ENCODE data around the gene ZBTB38. TPM values are rescaled to one million over a fixed set of nuclear protein-coding genes. Genes with fewer than 3 reads are reported as not detected.

Gene ZBTB38
- total and polyA plus RNA-seq, 2 of the 13 experiments (the other 11 are each of a cell fraction or from before 2014, with no cell fraction given) = 26.8 to 51.7 TPM

DNA sequence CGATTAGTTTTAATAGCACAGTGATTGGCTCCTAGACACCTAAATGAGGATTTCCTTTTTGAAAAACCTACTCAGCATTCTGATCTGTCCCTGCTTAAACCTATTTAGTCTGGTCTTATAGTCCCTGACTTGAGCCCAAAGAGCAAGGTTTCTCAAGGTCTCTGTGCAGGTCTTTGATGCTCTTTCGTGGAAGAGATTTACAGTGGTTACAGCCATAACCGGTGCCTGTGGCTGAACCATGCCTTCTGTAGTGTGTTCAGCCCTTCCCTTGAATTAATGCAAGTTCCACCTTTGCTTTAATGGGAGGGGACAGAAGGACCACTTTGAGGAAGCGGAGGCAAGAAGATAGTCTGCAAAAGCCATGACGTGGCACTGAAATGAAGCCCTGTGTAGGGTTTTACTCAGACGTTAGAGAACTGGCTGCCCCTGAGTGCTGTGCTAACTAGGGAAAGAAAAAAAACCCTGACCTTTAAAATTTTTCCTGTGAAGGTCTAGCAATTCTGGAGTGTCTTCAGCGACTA lies 43.0 kb downstream of the ZBTB38 start (continued):
- TF ChIP-seq, protein P1, sequence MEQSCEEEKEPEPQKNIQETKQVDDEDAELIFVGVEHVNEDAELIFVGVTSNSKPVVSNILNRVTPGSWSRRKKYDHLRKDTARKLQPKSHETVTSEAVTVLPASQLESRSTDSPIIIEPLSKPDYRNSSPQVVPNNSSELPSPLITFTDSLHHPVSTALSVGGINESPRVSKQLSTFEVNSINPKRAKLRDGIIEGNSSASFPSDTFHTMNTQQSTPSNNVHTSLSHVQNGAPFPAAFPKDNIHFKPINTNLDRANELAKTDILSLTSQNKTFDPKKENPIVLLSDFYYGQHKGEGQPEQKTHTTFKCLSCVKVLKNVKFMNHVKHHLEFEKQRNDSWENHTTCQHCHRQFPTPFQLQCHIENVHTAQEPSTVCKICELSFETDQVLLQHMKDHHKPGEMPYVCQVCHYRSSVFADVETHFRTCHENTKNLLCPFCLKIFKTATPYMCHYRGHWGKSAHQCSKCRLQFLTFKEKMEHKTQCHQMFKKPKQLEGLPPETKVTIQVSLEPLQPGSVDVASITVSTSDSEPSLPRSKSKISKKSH (CRISPR knock-in tag; IDR thresholded peaks at IDR 0.05; ENCODE audit: borderline replicate concordance) = no peak
- TF ChIP-seq ZFP82 (CRISPR knock-in tag; IDR thresholded peaks at IDR 0.05; ENCODE audit: borderline replicate concordance) = no peak
- no peak for TF ChIP-seq ZNF557 (CRISPR knock-in tag; IDR thresholded peaks at IDR 0.05)
- no peak for TF ChIP-seq ARNT (IDR thresholded peaks at IDR 0.05)
- no peak for TF ChIP-seq ZMYM2 (CRISPR knock-in tag; IDR thresholded peaks at IDR 0.05)
- TF ChIP-seq, protein P2, sequence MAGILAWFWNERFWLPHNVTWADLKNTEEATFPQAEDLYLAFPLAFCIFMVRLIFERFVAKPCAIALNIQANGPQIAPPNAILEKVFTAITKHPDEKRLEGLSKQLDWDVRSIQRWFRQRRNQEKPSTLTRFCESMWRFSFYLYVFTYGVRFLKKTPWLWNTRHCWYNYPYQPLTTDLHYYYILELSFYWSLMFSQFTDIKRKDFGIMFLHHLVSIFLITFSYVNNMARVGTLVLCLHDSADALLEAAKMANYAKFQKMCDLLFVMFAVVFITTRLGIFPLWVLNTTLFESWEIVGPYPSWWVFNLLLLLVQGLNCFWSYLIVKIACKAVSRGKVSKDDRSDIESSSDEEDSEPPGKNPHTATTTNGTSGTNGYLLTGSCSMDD (CRISPR knock-in tag; IDR thresholded peaks at IDR 0.05) = no peak
- no peak for TF ChIP-seq STAG1 (CRISPR knock-in tag; IDR thresholded peaks at IDR 0.05)
- TF ChIP-seq, protein P3, sequence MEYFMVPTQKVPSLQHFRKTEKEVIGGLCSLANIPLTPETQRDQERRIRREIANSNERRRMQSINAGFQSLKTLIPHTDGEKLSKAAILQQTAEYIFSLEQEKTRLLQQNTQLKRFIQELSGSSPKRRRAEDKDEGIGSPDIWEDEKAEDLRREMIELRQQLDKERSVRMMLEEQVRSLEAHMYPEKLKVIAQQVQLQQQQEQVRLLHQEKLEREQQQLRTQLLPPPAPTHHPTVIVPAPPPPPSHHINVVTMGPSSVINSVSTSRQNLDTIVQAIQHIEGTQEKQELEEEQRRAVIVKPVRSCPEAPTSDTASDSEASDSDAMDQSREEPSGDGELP (IDR thresholded peaks at IDR 0.05; ENCODE audit: borderline replicate concordance, low read depth) = no peak
- no peak for TF ChIP-seq PLRG1 (conservative IDR thresholded peaks at IDR 0.05)
- TF ChIP-seq ZNF777 (CRISPR knock-in tag; IDR thresholded peaks at IDR 0.05) = no peak
- TF ChIP-seq, protein P4, sequence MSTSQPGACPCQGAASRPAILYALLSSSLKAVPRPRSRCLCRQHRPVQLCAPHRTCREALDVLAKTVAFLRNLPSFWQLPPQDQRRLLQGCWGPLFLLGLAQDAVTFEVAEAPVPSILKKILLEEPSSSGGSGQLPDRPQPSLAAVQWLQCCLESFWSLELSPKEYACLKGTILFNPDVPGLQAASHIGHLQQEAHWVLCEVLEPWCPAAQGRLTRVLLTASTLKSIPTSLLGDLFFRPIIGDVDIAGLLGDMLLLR (CRISPR knock-in tag; IDR thresholded peaks at IDR 0.05) = no peak
- no peak for TF ChIP-seq ZNF878 (CRISPR knock-in tag; IDR thresholded peaks at IDR 0.05)
- TF ChIP-seq, protein P5, sequence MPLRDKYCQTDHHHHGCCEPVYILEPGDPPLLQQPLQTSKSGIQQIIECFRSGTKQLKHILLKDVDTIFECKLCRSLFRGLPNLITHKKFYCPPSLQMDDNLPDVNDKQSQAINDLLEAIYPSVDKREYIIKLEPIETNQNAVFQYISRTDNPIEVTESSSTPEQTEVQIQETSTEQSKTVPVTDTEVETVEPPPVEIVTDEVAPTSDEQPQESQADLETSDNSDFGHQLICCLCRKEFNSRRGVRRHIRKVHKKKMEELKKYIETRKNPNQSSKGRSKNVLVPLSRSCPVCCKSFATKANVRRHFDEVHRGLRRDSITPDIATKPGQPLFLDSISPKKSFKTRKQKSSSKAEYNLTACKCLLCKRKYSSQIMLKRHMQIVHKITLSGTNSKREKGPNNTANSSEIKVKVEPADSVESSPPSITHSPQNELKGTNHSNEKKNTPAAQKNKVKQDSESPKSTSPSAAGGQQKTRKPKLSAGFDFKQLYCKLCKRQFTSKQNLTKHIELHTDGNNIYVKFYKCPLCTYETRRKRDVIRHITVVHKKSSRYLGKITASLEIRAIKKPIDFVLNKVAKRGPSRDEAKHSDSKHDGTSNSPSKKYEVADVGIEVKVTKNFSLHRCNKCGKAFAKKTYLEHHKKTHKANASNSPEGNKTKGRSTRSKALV (CRISPR knock-in tag; IDR thresholded peaks at IDR 0.05) = no peak
- no peak for TF ChIP-seq ZNF7 (CRISPR knock-in tag; IDR thresholded peaks at IDR 0.05)
- 0 out of 2 replicates have a peak, but pooled peaks have one; percentile 16 for TF ChIP-seq GATAD2A (CRISPR knock-in tag; IDR thresholded peaks at IDR 0.05)
- no peak for TF ChIP-seq PRPF4 (IDR thresholded peaks at IDR 0.05; ENCODE audit: low read depth, low read length, poor library complexity, severe bottlenecking)
- TF ChIP-seq, protein P6, sequence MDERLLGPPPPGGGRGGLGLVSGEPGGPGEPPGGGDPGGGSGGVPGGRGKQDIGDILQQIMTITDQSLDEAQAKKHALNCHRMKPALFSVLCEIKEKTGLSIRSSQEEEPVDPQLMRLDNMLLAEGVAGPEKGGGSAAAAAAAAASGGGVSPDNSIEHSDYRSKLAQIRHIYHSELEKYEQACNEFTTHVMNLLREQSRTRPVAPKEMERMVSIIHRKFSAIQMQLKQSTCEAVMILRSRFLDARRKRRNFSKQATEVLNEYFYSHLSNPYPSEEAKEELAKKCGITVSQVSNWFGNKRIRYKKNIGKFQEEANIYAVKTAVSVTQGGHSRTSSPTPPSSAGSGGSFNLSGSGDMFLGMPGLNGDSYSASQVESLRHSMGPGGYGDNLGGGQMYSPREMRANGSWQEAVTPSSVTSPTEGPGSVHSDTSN (CRISPR knock-in tag; IDR thresholded peaks at IDR 0.05) = no peak
- TF ChIP-seq SAP130 (CRISPR knock-in tag; IDR thresholded peaks at IDR 0.05; ENCODE audit: low read depth) = 0 out of 2 replicates have a peak, but pooled peaks have one; percentile 15
- TF ChIP-seq YY1 (IDR thresholded peaks at IDR 0.05; ENCODE audit: insufficient read depth, insufficient replicate concordance, low read depth, low read length) = no peak
- TF ChIP-seq, protein P7, sequence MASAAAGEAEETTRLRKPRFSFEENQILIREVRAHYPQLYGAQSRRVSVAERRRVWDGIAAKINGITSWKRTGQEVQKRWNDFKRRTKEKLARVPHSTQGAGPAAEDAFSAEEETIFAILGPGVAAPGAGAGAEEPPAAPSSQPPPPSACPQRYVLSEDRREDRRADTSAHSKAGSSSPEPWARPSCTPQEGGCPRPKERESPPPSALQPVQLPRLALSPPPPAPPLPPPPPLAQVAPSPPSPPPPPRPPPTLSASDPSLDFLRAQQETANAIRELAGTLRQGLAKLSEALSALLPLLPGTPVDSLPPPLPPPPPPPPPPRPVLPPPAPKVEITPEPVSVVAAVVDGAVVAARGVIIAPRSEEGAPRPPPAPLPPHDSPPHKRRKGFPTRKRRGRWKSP (CRISPR knock-in tag; IDR thresholded peaks at IDR 0.05) = no peak

All from HepG2 (cell line).